Suprapubic skin (tissue), 3 donors: ENCODE results near the gene SLC17A8.

ENCODE experiments used
- POLR2A ChIP-seq, 2 donors: fragments of 450-650 bp; IDR thresholded peaks; one replicate each; pipeline ENCODE4 v1.6.1; 2017; ENCODE audit warnings: antibody characterized with exemption in 2 of 2, mild to moderate bottlenecking in 2 of 2, moderate library complexity in 2 of 2
- TF ChIP-seq, protein P1 (sequence below), 2 donors: fragments of 200-600 bp in 1 of 2; fragments of 450-650 bp in 1 of 2; sonication (generic) in 1 of 2; IDR thresholded peaks; one replicate each; pipeline ENCODE4 v1.5.1; 2016 to 2019; ENCODE audit warnings: antibody characterized with exemption in 2 of 2, mild to moderate bottlenecking in 1 of 2, moderate library complexity in 1 of 2

DNA sequence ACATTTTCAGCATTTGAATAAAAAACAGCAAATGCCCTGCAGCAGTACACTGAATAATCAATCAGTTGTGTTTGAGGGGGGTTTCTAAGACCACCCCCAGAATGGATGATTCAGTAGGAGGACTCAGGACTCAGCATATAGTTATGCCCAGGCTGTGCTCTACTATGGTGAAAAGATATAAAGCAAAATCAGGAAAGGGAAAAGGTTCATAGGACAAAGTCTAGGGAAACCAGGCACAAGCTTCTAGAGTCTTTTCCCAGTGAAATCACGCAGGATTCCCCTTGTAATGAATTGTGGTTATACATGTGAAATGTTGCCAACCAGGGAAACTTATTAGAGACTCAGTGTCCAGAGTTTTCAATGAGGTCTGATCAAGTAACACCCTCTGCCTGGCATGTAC, 25.0 kb upstream of the SLC17A8 start:
- TF ChIP-seq, protein P1, sequence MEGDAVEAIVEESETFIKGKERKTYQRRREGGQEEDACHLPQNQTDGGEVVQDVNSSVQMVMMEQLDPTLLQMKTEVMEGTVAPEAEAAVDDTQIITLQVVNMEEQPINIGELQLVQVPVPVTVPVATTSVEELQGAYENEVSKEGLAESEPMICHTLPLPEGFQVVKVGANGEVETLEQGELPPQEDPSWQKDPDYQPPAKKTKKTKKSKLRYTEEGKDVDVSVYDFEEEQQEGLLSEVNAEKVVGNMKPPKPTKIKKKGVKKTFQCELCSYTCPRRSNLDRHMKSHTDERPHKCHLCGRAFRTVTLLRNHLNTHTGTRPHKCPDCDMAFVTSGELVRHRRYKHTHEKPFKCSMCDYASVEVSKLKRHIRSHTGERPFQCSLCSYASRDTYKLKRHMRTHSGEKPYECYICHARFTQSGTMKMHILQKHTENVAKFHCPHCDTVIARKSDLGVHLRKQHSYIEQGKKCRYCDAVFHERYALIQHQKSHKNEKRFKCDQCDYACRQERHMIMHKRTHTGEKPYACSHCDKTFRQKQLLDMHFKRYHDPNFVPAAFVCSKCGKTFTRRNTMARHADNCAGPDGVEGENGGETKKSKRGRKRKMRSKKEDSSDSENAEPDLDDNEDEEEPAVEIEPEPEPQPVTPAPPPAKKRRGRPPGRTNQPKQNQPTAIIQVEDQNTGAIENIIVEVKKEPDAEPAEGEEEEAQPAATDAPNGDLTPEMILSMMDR (IDR thresholded peaks at IDR 0.05) = no peak
- TF ChIP-seq POLR2A (IDR thresholded peaks at IDR 0.05) = no peak
